DOHH2 (cell line): Measurements from ENCODE around the gene SETDB1.

Source experiments
- H3F3A ChIP-seq: fragments of 200-600 bp; sonication (generic), shearing (Covaris generic); 2 replicates; pipeline ENCODE4 v1.6.0; 2016; ENCODE audit warnings: antibody characterized with exemption, mild to moderate bottlenecking; ENCODE audit not compliant: control insufficient read depth, insufficient read depth
- H3K27ac ChIP-seq: fragments of 200-600 bp; sonication (generic); 2 replicates; pipeline ENCODE4 v1.5.1; 2014; ENCODE audit warnings: low read depth, mild to moderate bottlenecking, low read length, moderate library complexity
- H3K27me3 ChIP-seq: fragments of 200-600 bp; sonication (generic); 2 replicates; pipeline ENCODE4 v1.6.1; 2014; ENCODE audit warnings: mild to moderate bottlenecking, low read length, mixed read lengths; ENCODE audit not compliant: control insufficient read depth
- H3K36me3 ChIP-seq: fragments of 200-600 bp; sonication (generic); 2 replicates; pipeline ENCODE4 v1.6.1; 2014; ENCODE audit warnings: mild to moderate bottlenecking, low read length, moderate library complexity, mixed read lengths; ENCODE audit not compliant: control insufficient read depth
- H3K4me1 ChIP-seq: fragments of 200-600 bp; sonication (generic); 2 replicates; pipeline ENCODE4 v1.6.1; 2014; ENCODE audit warnings: mild to moderate bottlenecking, low read length, mixed read lengths; ENCODE audit not compliant: control insufficient read depth
- H3K4me2 ChIP-seq: fragments of 200-600 bp; sonication (generic); 2 replicates; pipeline ENCODE4 v1.6.0; 2014; ENCODE audit warnings: mild to moderate bottlenecking, low read length, moderate library complexity
- H3K4me3 ChIP-seq: fragments of 200-600 bp; sonication (generic); 2 replicates; pipeline ENCODE4 v1.5.1; 2014; ENCODE audit warnings: mild to moderate bottlenecking, low read length, mixed read lengths
- H3K79me2 ChIP-seq: fragments of 200-600 bp; sonication (generic); 2 replicates; pipeline ENCODE4 v1.6.1; 2014; ENCODE audit warnings: mild to moderate bottlenecking, low read length, mixed read lengths; ENCODE audit not compliant: control insufficient read depth
- H3K9me2 ChIP-seq: fragments of 200-600 bp; sonication (generic); replicated peaks from 2 replicates; pipeline ENCODE4 v1.6.1; 2014; ENCODE audit warnings: mild to moderate bottlenecking, low read length, mixed read lengths; ENCODE audit not compliant: control insufficient read depth
- H3K9me3 ChIP-seq: fragments of 200-600 bp; sonication (generic); 2 replicates; pipeline ENCODE4 v1.6.1; 2014; ENCODE audit warnings: antibody characterized with exemption, low read length, mixed read lengths; ENCODE audit not compliant: control insufficient read depth, insufficient read depth
- H4K20me1 ChIP-seq: fragments of 200-600 bp; sonication (generic); 2 replicates; pipeline ENCODE4 v1.6.0; 2014; ENCODE audit warnings: low read depth, mild to moderate bottlenecking, antibody characterized with exemption, low read length, moderate library complexity; ENCODE audit not compliant: control insufficient read depth, insufficient read depth
- CTCF ChIP-seq: fragments of 200-600 bp; sonication (generic); IDR thresholded peaks from one replicate; pipeline ENCODE4 v1.5.1; 2014; ENCODE audit warnings: antibody characterized with exemption, mild to moderate bottlenecking, low read depth, low read length; ENCODE audit not compliant: poor library complexity, severe bottlenecking
- EZH2phosphoT487 ChIP-seq: fragments of 200-600 bp; sonication (generic); IDR thresholded peaks from 2 replicates; pipeline ENCODE4 v1.6.1; 2017; ENCODE audit warnings: borderline replicate concordance, mild to moderate bottlenecking, antibody characterized with exemption, low read length, moderate library complexity, mixed read lengths

SETDB1 gene

GRCh38 chr1:151002611-151003010, 76.4 kb downstream of the SETDB1 start:
- peaks cover 3% of the 10 kb centered on the region for H3F3A ChIP-seq
- TF ChIP-seq CTCF, result no peak
- TF ChIP-seq EZH2phosphoT487, result no peak
- H3K4me1 ChIP-seq, result peaks cover 45% of the 10 kb centered on the region
- no peaks in the 10 kb centered on the region for H3K36me3 ChIP-seq
- no peaks in the 10 kb centered on the region for H3K9me3 ChIP-seq
- H3K27me3 ChIP-seq, result no peaks in the 10 kb centered on the region
- H3K79me2 ChIP-seq, result no peaks in the 10 kb centered on the region
- H3K9me2 ChIP-seq, result no peaks in the 10 kb centered on the region
- no peaks in the 10 kb centered on the region for H4K20me1 ChIP-seq
- no peak overlapping the region for H3K4me3 ChIP-seq
- no peak overlapping the region for H3K27ac ChIP-seq
- H3K4me2 ChIP-seq, result no peak overlapping the region

- Histone ChIP-seq H3K4me2 (peak overlapping the region; percentile 28; the same call in 1 of the 2 replicates), H3K36me3 (no peaks in the 10 kb centered on the region), H3F3A (peaks cover 6% of the 10 kb centered on the region), H3K4me1 (peaks cover 50% of the 10 kb centered on the region), H3K4me3 (no peak overlapping the region), H4K20me1 (no peaks in the 10 kb centered on the region), H3K27ac (no peak overlapping the region), H3K9me2 (no peaks in the 10 kb centered on the region), H3K27me3 (no peaks in the 10 kb centered on the region), H3K9me3 (no peaks in the 10 kb centered on the region), H3K79me2 (no peaks in the 10 kb centered on the region)
- TF ChIP-seq CTCF (no peak), EZH2phosphoT487 (no peak)
Observed at GRCh38 chr1:151003180-151003579, 77.0 kb downstream of the SETDB1 start.

GRCh38 chr1:151005729-151006319, 79.7 kb downstream of the SETDB1 start:
- Histone ChIP-seq H3K4me1 (peaks cover 60% of the 10 kb centered on the region), H3K79me2 (peaks cover 18% of the 10 kb centered on the region), H3K4me3 (peak overlapping the region; percentile 64), H3K27me3 (no peaks in the 10 kb centered on the region), H3K9me3 (no peaks in the 10 kb centered on the region), H3K4me2 (peak overlapping the region; percentile 61), H3K27ac (no peak overlapping the region), H4K20me1 (no peaks in the 10 kb centered on the region), H3F3A (peaks cover 6% of the 10 kb centered on the region), H3K36me3 (0 out of 2 replicates have a peak, but pooled peaks cover 3% of the 10 kb centered on the region), H3K9me2 (no peaks in the 10 kb centered on the region)
- TF ChIP-seq CTCF (no peak), EZH2phosphoT487 (no peak)
